Rectal smooth muscle tissue (tissue), 1 donor: ENCODE measurements around the gene WDR41.
"Not testable (repeated sequence)": the region's sequence is repeated elsewhere in the genome, so short reads cannot be mapped to it uniquely, and the experiment has no call there.

ENCODE experiments used
- H3K27ac ChIP-seq: one replicate; pipeline ENCODE4 v1.7.0; 2013; ENCODE audit warnings: low read depth, low read length, inconsistent platforms
- H3K27me3 ChIP-seq: one replicate; pipeline ENCODE4 v1.7.0; 2013; ENCODE audit warnings: low read length; ENCODE audit not compliant: control insufficient read depth, insufficient read depth
- H3K36me3 ChIP-seq: one replicate; pipeline ENCODE4 v1.7.0; 2013; ENCODE audit warnings: low read length; ENCODE audit not compliant: control insufficient read depth, insufficient read depth
- H3K4me1 ChIP-seq: one replicate; pipeline ENCODE4 v1.7.0; 2013; ENCODE audit warnings: low read length; ENCODE audit not compliant: control insufficient read depth, insufficient read depth
- H3K4me3 ChIP-seq: one replicate; pipeline ENCODE4 v1.7.0; 2013; ENCODE audit warnings: low read length
- H3K9ac ChIP-seq: one replicate; pipeline ENCODE4 v1.7.0; 2013; ENCODE audit warnings: low read length

Gene WDR41, protein sequence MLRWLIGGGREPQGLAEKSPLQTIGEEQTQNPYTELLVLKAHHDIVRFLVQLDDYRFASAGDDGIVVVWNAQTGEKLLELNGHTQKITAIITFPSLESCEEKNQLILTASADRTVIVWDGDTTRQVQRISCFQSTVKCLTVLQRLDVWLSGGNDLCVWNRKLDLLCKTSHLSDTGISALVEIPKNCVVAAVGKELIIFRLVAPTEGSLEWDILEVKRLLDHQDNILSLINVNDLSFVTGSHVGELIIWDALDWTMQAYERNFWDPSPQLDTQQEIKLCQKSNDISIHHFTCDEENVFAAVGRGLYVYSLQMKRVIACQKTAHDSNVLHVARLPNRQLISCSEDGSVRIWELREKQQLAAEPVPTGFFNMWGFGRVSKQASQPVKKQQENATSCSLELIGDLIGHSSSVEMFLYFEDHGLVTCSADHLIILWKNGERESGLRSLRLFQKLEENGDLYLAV

DNA sequence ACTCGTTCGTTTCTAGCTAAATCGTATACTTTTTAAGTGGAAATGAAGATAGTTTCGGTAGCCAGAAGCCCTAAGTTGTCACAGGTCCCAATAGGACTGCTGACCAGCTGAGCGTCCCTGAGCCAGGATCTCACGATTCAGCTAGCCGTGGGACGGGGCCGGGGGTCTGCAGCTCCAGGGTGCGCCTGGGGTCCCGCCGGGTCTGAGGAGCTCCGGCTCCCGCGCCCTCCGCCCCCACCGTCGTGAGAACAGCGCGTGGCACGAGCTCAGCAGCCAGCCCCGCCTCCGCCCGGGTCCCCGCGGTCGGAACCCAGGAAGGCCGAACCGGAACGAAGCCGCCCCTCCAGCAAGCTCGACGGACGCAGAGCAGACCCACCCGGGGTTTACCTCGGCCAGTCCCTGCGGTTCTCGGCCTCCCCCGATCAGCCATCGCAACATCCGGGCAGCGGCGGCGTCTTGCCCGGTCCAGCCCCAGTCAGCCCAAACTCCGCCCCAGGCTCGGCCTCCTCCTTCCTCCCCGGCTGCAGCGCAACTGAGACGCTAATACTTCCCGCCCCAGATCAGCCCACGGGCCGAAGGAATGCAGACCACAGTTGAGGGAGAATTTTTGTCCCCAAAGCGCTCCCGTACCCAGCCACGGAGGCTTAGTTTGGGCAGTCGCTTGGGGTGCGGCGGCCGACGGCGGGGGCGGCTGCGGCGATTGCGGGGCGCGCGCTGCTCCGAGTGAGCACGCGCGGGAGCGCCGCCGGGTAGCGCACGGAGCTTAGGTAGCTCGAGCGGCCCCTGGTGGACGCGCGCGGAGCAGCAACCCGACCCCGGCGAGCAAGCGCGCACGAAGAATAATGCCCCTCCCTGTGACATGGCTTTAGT is at the start of gene WDR41:
Gene WDR41, minus strand, starts transcription at position 534 of the 870 bp plus-strand sequence. Its CDS starts 96 bp downstream, at position 438.
- H3K4me3 ChIP-seq, result peak within 1 kb of the TSS; percentile 96
- peak within 1 kb of the TSS; percentile 93 for H3K27ac ChIP-seq
- H3K36me3 ChIP-seq, result no peaks in the 10 kb centered on the region
- H3K9ac ChIP-seq, result peak within 1 kb of the TSS; percentile 93
- H3K4me1 ChIP-seq, result no peaks in the 10 kb centered on the region
- H3K27me3 ChIP-seq, result no peaks in the 10 kb centered on the region

DNA sequence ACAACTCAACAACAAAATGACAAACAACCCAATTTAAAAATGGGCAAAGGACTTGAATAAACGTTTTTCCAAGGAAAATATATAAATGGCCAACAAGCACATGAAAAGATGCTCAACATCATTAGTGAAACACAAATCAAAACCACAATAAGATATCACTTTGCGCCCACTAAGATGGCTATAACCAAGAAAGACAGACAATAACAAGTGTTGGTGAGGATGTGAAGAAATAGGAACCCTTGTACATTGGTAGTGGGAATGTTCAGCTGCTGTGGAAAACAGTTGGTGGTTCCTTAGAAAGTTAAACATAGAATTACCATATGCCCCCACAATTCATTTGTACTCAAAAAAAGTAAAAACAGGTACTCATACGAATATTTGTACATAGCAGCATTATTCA is 39.2 kb upstream of the WDR41 start:
- Histone ChIP-seq H3K27me3 (no peaks in the 10 kb centered on the region), H3K27ac (no peak overlapping the region), H3K9ac (no peak overlapping the region), H3K4me1 (no peaks in the 10 kb centered on the region), H3K4me3 (no peak overlapping the region), H3K36me3 (no peaks in the 10 kb centered on the region)

DNA sequence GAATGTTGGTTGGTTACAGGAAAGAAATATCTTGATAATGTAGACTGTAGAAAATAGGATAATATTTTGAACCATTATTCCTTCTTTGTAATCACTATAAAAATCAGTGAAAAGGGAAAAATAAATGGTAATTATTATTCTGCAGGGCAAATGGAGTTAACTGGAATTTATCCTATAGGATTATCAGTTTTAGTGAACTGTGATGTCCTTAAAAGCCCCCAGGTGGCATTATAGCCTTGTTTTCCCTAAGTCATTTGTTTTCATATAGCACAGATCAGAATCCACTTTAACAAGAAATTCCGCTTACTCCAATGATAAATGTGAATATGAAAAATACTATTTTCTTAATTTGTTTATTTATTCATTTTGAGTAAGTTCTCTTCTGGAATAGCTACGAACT is 26.2 kb upstream of the WDR41 start:
- Histone ChIP-seq H3K4me1 (no peaks in the 10 kb centered on the region), H3K4me3 (no peak overlapping the region), H3K27me3 (no peaks in the 10 kb centered on the region), H3K9ac (no peak overlapping the region), H3K27ac (no peak overlapping the region), H3K36me3 (no peaks in the 10 kb centered on the region)

DNA sequence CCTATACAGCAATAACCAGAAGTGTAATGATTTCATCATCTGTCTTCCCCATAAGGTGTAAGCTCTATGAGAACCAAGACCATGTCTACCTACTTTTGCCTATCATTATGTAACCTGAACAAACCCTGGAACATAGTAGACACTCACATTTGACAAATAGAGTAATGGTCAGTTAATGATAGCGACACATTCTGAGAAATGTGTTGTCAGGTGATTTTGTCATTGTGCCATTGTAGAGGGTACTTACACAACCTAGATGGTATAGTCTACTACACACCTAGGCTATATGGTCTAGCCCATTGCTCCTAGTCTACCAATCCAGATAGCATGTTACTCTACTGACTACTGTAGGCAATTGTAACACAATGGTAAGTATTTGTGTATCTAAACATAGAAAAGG is 22.3 kb upstream of the WDR41 start:
- Histone ChIP-seq H3K4me1 (no peaks in the 10 kb centered on the region), H3K4me3 (no peak overlapping the region), H3K27ac (no peak overlapping the region), H3K36me3 (no peaks in the 10 kb centered on the region), H3K27me3 (no peaks in the 10 kb centered on the region), H3K9ac (no peak overlapping the region)

DNA sequence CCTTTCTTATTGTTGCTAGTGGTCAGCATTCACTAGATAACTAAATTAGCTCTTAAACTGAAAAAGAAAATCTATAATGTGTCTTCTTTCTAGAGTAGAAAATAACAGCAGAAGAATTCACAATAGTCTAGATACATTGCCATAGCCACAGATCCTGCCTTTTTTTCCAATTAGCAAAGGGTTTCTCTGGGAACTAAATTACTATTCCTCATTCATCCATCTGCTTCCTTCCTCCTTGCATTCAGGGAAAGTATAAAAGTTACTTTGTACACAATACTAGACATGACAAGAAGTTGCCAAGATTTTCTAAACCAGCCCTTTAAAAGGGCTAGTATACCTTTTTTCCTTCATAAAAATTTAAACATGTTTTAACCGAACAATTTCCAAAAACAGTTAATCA is 21.2 kb upstream of the WDR41 start:
- no peaks in the 10 kb centered on the region for H3K4me1 ChIP-seq
- H3K27ac ChIP-seq, result no peak overlapping the region
- H3K9ac ChIP-seq, result no peak overlapping the region
- no peaks in the 10 kb centered on the region for H3K27me3 ChIP-seq
- H3K4me3 ChIP-seq, result no peak overlapping the region
- no peaks in the 10 kb centered on the region for H3K36me3 ChIP-seq

DNA sequence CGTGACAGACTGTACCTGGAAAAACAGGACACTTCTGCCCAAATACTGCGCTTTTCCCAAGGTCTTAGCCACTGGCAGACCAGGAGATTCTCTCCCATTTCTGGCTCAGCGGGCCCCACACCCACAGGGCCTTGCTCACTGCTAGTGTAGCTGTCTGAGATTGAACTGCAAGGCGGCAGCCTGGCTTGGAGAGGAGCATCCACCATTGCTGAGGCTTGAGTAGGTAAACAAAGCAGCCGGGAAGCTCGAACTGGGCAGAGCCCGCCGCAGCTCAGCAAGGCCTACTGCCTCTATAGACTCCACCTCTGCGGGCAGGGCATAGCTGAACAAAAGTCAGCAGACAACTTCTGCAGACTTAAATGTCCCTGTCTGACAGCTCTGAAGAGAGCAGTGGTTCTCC is 9.0 kb upstream of the WDR41 start:
- H3K4me3 ChIP-seq, H3K36me3 ChIP-seq, H3K9ac ChIP-seq, H3K4me1 ChIP-seq, H3K27me3 ChIP-seq, H3K27ac ChIP-seq: not testable (repeated sequence)

DNA sequence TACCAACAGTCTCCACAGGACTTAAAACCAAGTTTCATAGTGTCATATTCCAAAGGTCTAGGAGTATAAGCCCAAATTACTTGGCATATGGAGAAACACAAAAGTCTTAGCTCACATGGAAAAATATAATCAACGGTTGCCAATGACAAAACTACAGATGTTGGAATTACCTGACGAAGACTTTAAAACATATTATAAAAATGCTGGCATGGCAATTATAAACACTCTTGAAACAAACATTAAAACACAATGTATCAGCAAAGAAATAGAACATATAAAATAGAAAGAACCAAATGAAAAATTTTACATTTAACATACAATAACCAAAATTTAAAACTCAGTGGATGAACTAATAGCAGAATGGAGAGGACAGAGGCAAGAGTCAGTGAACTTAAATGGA is 7.9 kb upstream of the WDR41 start:
- H3K27ac ChIP-seq, result no peak overlapping the region
- no peaks in the 10 kb centered on the region for H3K4me1 ChIP-seq
- H3K9ac ChIP-seq, result no peak overlapping the region
- no peaks in the 10 kb centered on the region for H3K27me3 ChIP-seq
- H3K4me3 ChIP-seq, result no peak overlapping the region
- no peaks in the 10 kb centered on the region for H3K36me3 ChIP-seq

DNA sequence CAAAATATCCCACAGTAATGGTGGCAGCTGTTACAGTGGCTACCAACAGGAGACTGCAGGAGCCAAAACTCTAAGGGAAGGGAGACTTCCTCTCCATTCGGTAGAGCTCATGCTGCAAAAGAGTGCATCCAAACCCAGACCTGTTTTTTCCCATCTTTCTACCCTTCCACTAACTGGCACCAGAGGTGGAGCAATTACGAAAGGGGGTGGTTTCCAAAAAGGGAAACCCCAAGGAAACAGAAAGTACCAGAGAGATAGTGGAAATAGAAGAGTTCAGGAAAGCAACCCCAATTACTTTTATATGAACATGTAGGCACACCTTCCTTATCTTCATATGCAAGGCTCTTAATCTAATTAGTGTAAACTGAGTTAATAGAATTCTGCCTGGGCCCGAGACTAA is 7.3 kb upstream of the WDR41 start:
- Histone ChIP-seq H3K9ac (no peak overlapping the region), H3K4me1 (no peaks in the 10 kb centered on the region), H3K36me3 (no peaks in the 10 kb centered on the region), H3K4me3 (no peak overlapping the region), H3K27ac (no peak overlapping the region), H3K27me3 (no peaks in the 10 kb centered on the region)

DNA sequence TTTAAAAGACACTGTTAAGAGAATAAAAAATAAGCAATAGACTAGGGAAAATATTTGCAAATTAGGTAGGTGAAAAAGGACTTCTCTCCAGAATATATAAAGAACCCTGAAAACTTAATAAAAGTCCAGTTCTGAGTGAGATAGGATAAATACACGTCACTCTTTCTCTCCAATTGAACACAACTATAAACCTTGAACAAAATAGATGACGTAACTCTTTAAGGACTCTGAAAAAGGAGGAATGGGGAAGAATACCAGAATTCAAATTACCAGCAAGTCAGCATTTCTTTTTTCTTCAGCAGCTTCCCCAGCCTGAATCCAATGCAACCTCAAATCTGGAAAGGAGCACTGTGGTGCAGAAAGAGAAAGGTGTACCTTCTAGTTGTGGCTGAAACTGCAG is 6.8 kb upstream of the WDR41 start:
- no peak overlapping the region for H3K4me3 ChIP-seq
- no peak overlapping the region for H3K9ac ChIP-seq
- H3K4me1 ChIP-seq, result no peaks in the 10 kb centered on the region
- H3K36me3 ChIP-seq, result no peaks in the 10 kb centered on the region
- no peak overlapping the region for H3K27ac ChIP-seq
- no peaks in the 10 kb centered on the region for H3K27me3 ChIP-seq

DNA sequence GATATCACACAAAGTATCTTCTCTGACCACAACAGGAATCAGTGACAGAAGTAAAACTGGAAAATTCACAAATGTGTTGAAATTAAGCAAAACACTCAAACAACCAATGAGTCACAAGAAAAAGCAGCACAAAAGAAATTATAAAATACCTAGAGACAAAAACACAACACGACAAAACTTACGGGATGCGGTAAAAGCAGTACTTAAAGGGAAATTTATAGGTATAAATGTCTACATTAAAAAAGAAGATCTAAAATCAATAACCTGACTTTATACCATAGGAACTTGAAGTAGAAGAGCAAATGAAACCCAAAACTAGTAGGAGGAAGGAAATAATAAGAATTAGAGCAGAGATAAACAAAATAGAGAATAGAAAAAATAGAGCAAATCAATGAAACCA is 2.8 kb upstream of the WDR41 start:
- H3K36me3 ChIP-seq, result no peaks in the 10 kb centered on the region
- no peaks in the 10 kb centered on the region for H3K4me1 ChIP-seq
- H3K27me3 ChIP-seq, result no peaks in the 10 kb centered on the region
- H3K4me3 ChIP-seq, result no peak overlapping the region
- no peak overlapping the region for H3K27ac ChIP-seq
- no peak overlapping the region for H3K9ac ChIP-seq

DNA sequence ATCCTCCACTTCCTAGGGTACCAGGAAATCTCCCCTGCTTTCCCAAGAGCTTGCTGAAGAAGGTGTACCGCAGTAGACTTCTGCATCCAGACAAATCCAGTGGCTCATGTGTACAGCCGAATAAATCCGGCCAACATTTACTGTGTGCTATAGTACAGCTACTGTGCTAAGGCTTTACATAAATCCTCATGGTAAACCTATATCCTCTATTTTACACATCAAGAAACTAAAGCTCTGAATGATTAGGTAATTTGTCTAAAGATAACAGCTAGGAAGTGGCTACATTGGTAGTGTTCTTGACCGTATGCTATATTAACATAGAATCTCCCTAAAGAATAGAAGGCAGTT is 511 bp upstream of the WDR41 start:
- Histone ChIP-seq H3K36me3 (no peaks in the 10 kb centered on the region), H3K27me3 (no peaks in the 10 kb centered on the region), H3K4me3 (peak overlapping the region; percentile 66), H3K4me1 (no peaks in the 10 kb centered on the region), H3K9ac (no peak overlapping the region), H3K27ac (peak overlapping the region; percentile 93)

DNA sequence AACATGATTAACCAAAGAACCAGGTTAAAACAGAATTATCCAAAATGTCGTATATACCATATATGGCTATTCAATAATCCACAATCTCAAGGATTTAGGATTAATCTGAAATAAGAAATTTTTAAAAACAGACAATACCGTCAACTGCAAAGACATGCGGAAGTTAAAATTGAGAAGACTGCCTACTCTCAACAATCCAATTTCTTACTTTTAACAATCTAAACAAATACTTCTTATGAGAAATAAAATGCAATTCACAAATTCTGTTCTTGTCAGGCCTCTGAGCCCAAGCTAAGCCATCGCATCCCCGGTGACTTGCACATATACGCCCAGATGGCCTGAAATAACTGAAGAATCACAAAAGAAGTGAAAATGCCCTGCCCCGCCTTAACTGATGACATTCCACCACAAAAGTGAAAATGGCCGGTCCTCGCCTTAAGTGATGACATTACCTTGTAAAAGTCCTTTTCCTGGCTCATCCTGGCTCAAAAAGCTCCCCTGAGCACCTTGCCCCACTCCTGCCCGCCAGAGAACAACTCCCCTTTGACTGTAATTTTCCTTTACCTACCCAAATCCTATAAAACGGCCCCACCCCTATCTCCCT is 1.3 kb downstream of the WDR41 start:
- H3K36me3 ChIP-seq, H3K4me1 ChIP-seq, H3K9ac ChIP-seq, H3K27me3 ChIP-seq: not testable (repeated sequence)
- H3K27ac ChIP-seq, result peak overlapping the region; percentile 10
- peak overlapping the region; percentile 96 for H3K4me3 ChIP-seq
